Neural progenitor cell (in vitro differentiated cells): ENCODE measurements around the gene ITSN1.

Source experiments
- CTCF ChIP-seq: fragments of 200-600 bp; sonication (generic); IDR thresholded peaks from 2 replicates; pipeline ENCODE4 v1.5.1; 2017; ENCODE audit warnings: antibody characterized with exemption, mild to moderate bottlenecking
- EZH2 ChIP-seq: fragments of 200-600 bp; sonication (generic); IDR thresholded peaks from 2 replicates; pipeline ENCODE4 v1.6.1; 2017; ENCODE audit warnings: antibody characterized with exemption, mild to moderate bottlenecking, moderate library complexity
- EZH2phosphoT487 ChIP-seq: fragments of 200-600 bp; sonication (generic); IDR thresholded peaks from 2 replicates; pipeline ENCODE4 v1.6.1; 2017; ENCODE audit warnings: antibody characterized with exemption

- TF ChIP-seq CTCF (no peak), EZH2 (no peak), EZH2phosphoT487 (no peak)
These were observed 125.7 kb downstream of the ITSN1 start for GRCh38 chr21:33767960-33768359.
